HG03558 (cell line): Measurements from ENCODE around the gene TMED6.

ENCODE experiments used
- ATAC-seq: cut with Tn5 transposase; IDR thresholded peaks from one replicate; pipeline ENCODE4 v1.9.1; 2021; ENCODE audit warnings: moderate number of reproducible peaks; ENCODE audit not compliant: unreplicated experiment; ENCODE audit errors: extremely low read depth

The TMED6 gene

GRCh38 chr16:69325784-69326171 lies 25.8 kb downstream of the TMED6 start:
- ATAC-seq, result no peak

GRCh38 chr16:69324585-69325253 lies 26.9 kb downstream of the TMED6 start:
- no peak for ATAC-seq

GRCh38 chr16:69324013-69324531 lies 27.5 kb downstream of the TMED6 start:
- ATAC-seq, result no peak

- ATAC-seq, result no peak
These were observed 28.2 kb downstream of the TMED6 start for GRCh38 chr16:69323415-69323814.

- no peak for ATAC-seq
These were observed 29.2 kb downstream of the TMED6 start for GRCh38 chr16:69322343-69322742.

- ATAC-seq, result no peak
These were observed 30.5 kb downstream of the TMED6 start for GRCh38 chr16:69321080-69321479.

GRCh38 chr16:69320740-69321073 lies 30.9 kb downstream of the TMED6 start:
- ATAC-seq, result no peak

- no peak for ATAC-seq
These were observed 31.5 kb downstream of the TMED6 start for GRCh38 chr16:69319826-69320739.

GRCh38 chr16:69319381-69319780 lies 32.2 kb downstream of the TMED6 start:
- no peak for ATAC-seq

- ATAC-seq, result no peak
These were observed 32.7 kb downstream of the TMED6 start for GRCh38 chr16:69318911-69319289.

- ATAC-seq, result no peak
These were observed 33.2 kb downstream of the TMED6 start for GRCh38 chr16:69318177-69318910.

- ATAC-seq, result no peak
These were observed 35.0 kb downstream of the TMED6 start for GRCh38 chr16:69316595-69317034.

- ATAC-seq, result no peak
These were observed 35.9 kb downstream of the TMED6 start for GRCh38 chr16:69315486-69316311.

- no peak for ATAC-seq
These were observed 37.1 kb downstream of the TMED6 start for GRCh38 chr16:69314534-69314933.

- no peak for ATAC-seq
These were observed 38.1 kb downstream of the TMED6 start for GRCh38 chr16:69313469-69313868.

GRCh38 chr16:69311533-69312387 lies 39.8 kb downstream of the TMED6 start:
- peak; percentile 18 for ATAC-seq

GRCh38 chr16:69310653-69311532 lies 40.7 kb downstream of the TMED6 start, which contains the start of gene VPS4A:
Gene VPS4A, plus strand, starts transcription at chr16:69311350. Its CDS starts 162 bp downstream, at chr16:69311512.
- ATAC-seq, result peak; percentile 86

GRCh38 chr16:69309316-69309715 lies 42.3 kb downstream of the TMED6 start:
- no peak for ATAC-seq
